OCI-LY1 (cell line): ENCODE measurements around the gene HUNK.

Experiments used
- H2AFZ ChIP-seq: fragments of 200-600 bp; sonication (generic), shearing (Covaris generic); 2 replicates; pipeline ENCODE4 v1.6.0; 2014; ENCODE audit warnings: antibody characterized with exemption, mild to moderate bottlenecking, low read length
- H3F3A ChIP-seq: fragments of 200-600 bp; sonication (generic), shearing (Covaris generic); 2 replicates; pipeline ENCODE4 v1.6.0; 2014; ENCODE audit warnings: mild to moderate bottlenecking, antibody characterized with exemption, low read length, moderate library complexity; ENCODE audit not compliant: insufficient read depth
- H3K27ac ChIP-seq: fragments of 200-600 bp; sonication (generic); 2 replicates; pipeline ENCODE4 v1.5.1; 2014; ENCODE audit warnings: low read length, mixed run types, mild to moderate bottlenecking, low read depth; ENCODE audit not compliant: poor library complexity, severe bottlenecking
- H3K27me3 ChIP-seq: fragments of 200-600 bp; sonication (generic); 2 replicates; pipeline ENCODE4 v1.6.0; 2014; ENCODE audit warnings: antibody characterized with exemption, mild to moderate bottlenecking, low read length, moderate library complexity; ENCODE audit not compliant: insufficient read depth
- H3K36me3 ChIP-seq: fragments of 200-600 bp; sonication (generic); 2 replicates; pipeline ENCODE4 v1.6.1; 2014; ENCODE audit warnings: mild to moderate bottlenecking, antibody characterized with exemption, low read length, moderate library complexity, mixed read lengths; ENCODE audit not compliant: insufficient read depth
- H3K4me1 ChIP-seq: fragments of 200-600 bp; sonication (generic); 2 replicates; pipeline ENCODE4 v1.5.1; 2014; ENCODE audit warnings: mild to moderate bottlenecking, low read length, moderate library complexity; ENCODE audit not compliant: insufficient read depth, severe bottlenecking
- H3K4me2 ChIP-seq: fragments of 200-600 bp; sonication (generic), shearing (Covaris generic); 2 replicates; pipeline ENCODE4 v1.6.1; 2014; ENCODE audit warnings: low read length
- H3K4me3 ChIP-seq: fragments of 200-600 bp; sonication (generic); 2 replicates; pipeline ENCODE4 v1.5.1; 2014; ENCODE audit warnings: low read length, low read depth, mild to moderate bottlenecking, mixed read lengths; ENCODE audit not compliant: poor library complexity, severe bottlenecking
- H3K79me2 ChIP-seq: fragments of 200-600 bp; shearing (Covaris generic); 2 replicates; pipeline ENCODE4 v1.6.1; 2016; ENCODE audit warnings: mixed run types, low read length, mixed read lengths; ENCODE audit not compliant: insufficient read depth
- H3K9ac ChIP-seq: fragments of 200-600 bp; sonication (generic), shearing (Covaris generic); 2 replicates; pipeline ENCODE4 v1.6.1; 2014; ENCODE audit warnings: mild to moderate bottlenecking, low read length, mixed read lengths
- H3K9me2 ChIP-seq: fragments of 200-600 bp; sonication (generic), shearing (Covaris generic); 2 replicates; pipeline ENCODE4 v1.6.1; 2014; ENCODE audit warnings: low read depth, mild to moderate bottlenecking, low read length, mixed read lengths
- H3K9me3 ChIP-seq: fragments of 200-600 bp; shearing (Covaris generic); 2 replicates; pipeline ENCODE4 v1.6.1; 2014; ENCODE audit warnings: low read length, mixed read lengths
- H4K20me1 ChIP-seq: fragments of 200-600 bp; sonication (generic), shearing (Covaris generic); 2 replicates; pipeline ENCODE4 v1.6.0; 2016; ENCODE audit warnings: mild to moderate bottlenecking, low read length; ENCODE audit not compliant: insufficient read depth
- CTCF ChIP-seq: fragments of 200-600 bp; sonication (generic), shearing (Covaris generic); IDR thresholded peaks from 2 replicates; pipeline ENCODE4 v1.5.1; 2017; ENCODE audit warnings: mild to moderate bottlenecking, antibody characterized with exemption, low read length, moderate library complexity, mixed read lengths
- EZH2 ChIP-seq: fragments of 200-600 bp; sonication (generic), shearing (Covaris generic); IDR thresholded peaks from 2 replicates; pipeline ENCODE4 v1.8.0; 2017; ENCODE audit warnings: borderline replicate concordance, mixed run types, mild to moderate bottlenecking, antibody characterized with exemption, low read length, moderate library complexity, mixed read lengths

Gene HUNK

DNA sequence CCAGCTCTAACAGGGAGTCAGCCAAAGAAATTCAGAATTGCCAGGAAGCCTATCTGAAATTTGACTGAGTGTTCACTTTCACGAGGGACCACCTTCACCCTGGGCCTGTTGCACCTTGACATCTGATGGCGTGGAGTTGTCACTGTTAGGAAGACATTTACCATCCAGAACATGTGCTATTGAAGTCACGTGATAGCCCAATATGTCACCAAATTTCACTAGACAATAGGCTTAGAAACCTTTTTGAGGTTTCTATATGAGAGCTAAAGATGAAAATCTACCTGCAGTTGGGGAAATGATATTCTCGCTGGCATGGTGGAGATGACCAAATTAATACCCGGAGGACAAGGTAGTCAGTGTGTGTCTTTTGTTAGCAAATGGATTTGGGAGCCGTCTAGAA, 102.7 kb downstream of the HUNK start:
- H3K9me2 ChIP-seq, result no peaks in the 10 kb centered on the region
- no peaks in the 10 kb centered on the region for H3F3A ChIP-seq
- H2AFZ ChIP-seq, result no peak overlapping the region
- H3K4me2 ChIP-seq, result no peak overlapping the region
- TF ChIP-seq EZH2 (no peak), CTCF (no peak)
- H3K9me3 ChIP-seq, result no peaks in the 10 kb centered on the region
- H4K20me1 ChIP-seq, result no peaks in the 10 kb centered on the region
- no peaks in the 10 kb centered on the region for H3K79me2 ChIP-seq
- no peaks in the 10 kb centered on the region for H3K36me3 ChIP-seq
- H3K4me3 ChIP-seq, result no peak overlapping the region
- H3K27ac ChIP-seq, result no peak overlapping the region
- no peaks in the 10 kb centered on the region for H3K27me3 ChIP-seq
- H3K9ac ChIP-seq, result no peak overlapping the region
- no peaks in the 10 kb centered on the region for H3K4me1 ChIP-seq

GRCh38 chr21:31977816-31978215, 105.0 kb downstream of the HUNK start:
- H3K36me3 ChIP-seq, result no peaks in the 10 kb centered on the region
- no peaks in the 10 kb centered on the region for H3K9me3 ChIP-seq
- H3K27me3 ChIP-seq, result no peaks in the 10 kb centered on the region
- no peak overlapping the region for H3K4me2 ChIP-seq
- H3K27ac ChIP-seq, result no peak overlapping the region
- no peaks in the 10 kb centered on the region for H4K20me1 ChIP-seq
- no peaks in the 10 kb centered on the region for H3K9me2 ChIP-seq
- H3K4me1 ChIP-seq, result no peaks in the 10 kb centered on the region
- H3K4me3 ChIP-seq, result no peak overlapping the region
- TF ChIP-seq EZH2, result no peak
- no peak for TF ChIP-seq CTCF
- H3F3A ChIP-seq, result no peaks in the 10 kb centered on the region
- no peak overlapping the region for H3K9ac ChIP-seq
- no peaks in the 10 kb centered on the region for H3K79me2 ChIP-seq
- H2AFZ ChIP-seq, result no peak overlapping the region

DNA sequence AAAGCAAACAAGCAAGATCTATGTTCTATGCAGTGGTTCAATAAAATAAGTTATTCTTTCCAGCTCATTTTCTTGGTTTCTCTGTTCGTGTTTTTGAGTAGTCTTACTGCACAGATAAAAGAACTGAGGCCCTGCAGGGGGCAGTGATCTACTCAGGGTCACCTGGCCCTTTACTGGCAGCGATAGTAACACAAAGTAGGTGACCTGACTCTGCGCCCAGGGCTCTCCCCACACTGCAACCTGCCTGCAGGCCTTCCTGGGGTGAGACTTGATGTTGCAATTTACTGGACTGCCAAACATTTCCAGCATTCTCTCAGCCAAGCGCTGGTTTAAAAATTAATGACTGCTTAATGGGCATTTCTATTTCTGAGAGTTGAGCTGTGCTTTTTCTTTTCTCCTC, 110.3 kb downstream of the HUNK start:
- H3K36me3 ChIP-seq, result no peaks in the 10 kb centered on the region
- no peak overlapping the region for H3K4me3 ChIP-seq
- no peaks in the 10 kb centered on the region for H3K79me2 ChIP-seq
- TF ChIP-seq EZH2 (no peak), CTCF (no peak)
- H3K4me2 ChIP-seq, result no peak overlapping the region
- no peaks in the 10 kb centered on the region for H3K9me3 ChIP-seq
- no peaks in the 10 kb centered on the region for H3K9me2 ChIP-seq
- H2AFZ ChIP-seq, result no peak overlapping the region
- no peaks in the 10 kb centered on the region for H3K27me3 ChIP-seq
- H3K9ac ChIP-seq, result no peak overlapping the region
- H3F3A ChIP-seq, result no peaks in the 10 kb centered on the region
- H4K20me1 ChIP-seq, result no peaks in the 10 kb centered on the region
- no peaks in the 10 kb centered on the region for H3K4me1 ChIP-seq
- H3K27ac ChIP-seq, result no peak overlapping the region
